SKM-1 treated with dmso at 0.1 percent for 144 hours (cell line): ENCODE measurements around the gene FITM1.
A peak's percentile ranks its signal among the peaks of the same experiment; 100 is the strongest.

Experiments
- DNase-seq: peaks from one replicate; lab custom pipeline; 2025; ENCODE audit not compliant: unreplicated experiment; lab: John Stamatoyannopoulos, UW

The FITM1 gene

DNA sequence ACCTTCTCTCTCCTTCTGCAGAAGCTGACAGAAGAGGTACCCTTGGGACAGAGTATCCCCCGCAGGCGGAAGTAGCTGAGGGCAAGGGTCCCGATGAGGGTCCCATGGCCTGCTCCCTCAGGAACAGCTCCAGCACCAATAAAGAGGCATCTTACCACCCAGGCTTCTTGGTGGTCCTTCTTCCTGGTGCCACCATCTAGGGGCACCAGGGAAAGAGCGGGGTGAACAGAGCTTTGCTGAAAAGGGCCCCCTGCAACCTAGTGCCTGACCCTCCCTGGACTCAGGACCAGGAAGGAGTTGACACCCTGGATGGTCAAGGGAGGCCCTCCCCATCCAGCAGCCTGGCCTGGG lies 30.0 kb downstream of the FITM1 start:
- DNase-seq = no peak

DNA sequence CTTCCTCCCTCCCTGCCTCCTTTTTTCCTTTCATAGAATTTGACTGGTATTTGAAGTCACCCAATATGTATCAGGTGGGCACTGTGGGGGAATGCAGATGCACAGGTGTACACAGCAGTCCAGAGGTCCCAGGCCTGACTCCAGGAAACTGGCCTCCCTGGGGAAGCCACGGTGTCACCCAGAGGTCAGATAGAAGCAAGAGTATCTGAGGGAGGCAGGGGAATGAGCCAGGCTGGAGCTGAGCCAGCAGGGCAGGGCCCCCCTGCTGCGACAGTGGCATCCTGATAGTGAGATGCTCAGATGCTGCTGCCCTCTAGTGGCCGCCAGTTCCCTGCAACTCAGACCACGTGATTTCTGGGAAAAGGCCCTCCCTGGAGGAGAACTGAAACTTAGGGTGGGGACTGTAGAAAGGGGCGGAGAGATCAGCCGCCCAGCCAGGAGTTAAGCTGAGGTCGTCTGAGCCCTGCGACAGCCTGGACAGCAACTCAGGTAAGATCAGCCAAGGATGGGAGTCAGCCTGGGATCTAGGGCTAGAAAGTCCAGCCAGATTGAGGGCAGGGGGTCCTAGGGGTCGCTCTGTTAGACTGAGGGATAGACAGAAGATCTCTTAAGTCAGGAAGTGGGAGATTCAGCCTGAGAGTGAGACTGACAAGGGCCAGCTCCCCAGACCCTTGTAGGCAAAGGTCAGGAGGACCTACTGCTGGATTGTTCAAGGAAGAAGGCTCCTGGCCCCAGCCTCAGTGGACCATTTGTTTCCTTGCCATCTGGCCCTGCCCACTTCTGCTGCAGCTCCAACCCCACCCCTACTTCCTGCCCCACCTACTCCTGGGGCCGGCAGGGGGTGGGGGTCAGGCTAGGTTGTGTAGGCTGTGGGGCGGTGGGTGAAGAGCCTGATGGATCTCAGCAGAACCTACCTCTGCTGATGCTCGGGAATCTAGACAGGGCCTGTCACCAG lies 30.7 kb downstream of the FITM1 start, which contains the start of gene IRF9:
IRF9 (plus strand) TSS at position 416 of the 955 bp plus-strand sequence. CDS start 880 bp downstream, outside the sequence.
- peak; percentile 52 for DNase-seq

DNA sequence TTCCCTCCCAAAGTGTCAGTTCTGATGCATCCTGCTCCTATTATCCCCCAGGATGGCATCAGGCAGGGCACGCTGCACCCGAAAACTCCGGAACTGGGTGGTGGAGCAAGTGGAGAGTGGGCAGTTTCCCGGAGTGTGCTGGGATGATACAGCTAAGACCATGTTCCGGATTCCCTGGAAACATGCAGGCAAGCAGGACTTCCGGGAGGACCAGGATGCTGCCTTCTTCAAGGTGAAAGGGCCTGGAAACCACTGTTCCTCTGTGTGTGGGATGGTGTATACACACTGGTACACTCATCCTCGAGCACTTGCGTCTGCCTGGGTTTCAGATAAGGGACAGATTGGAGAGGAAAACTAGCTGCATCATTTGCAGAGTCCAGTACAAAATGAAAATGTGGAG lies 31.6 kb downstream of the FITM1 start:
- no peak for DNase-seq

DNA sequence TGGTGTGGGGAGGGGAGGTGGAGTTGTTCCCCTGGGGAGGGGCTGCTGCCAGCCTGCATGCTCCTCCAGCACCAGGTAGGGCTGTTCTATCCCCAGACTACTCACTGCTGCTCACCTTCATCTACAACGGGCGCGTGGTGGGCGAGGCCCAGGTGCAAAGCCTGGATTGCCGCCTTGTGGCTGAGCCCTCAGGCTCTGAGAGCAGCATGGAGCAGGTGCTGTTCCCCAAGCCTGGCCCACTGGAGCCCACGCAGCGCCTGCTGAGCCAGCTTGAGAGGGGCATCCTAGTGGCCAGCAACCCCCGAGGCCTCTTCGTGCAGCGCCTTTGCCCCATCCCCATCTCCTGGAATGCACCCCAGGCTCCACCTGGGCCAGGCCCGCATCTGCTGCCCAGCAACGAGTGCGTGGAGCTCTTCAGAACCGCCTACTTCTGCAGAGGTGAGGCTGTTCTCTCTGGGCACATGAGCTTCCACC lies 34.1 kb downstream of the FITM1 start:
- no peak for DNase-seq

DNA sequence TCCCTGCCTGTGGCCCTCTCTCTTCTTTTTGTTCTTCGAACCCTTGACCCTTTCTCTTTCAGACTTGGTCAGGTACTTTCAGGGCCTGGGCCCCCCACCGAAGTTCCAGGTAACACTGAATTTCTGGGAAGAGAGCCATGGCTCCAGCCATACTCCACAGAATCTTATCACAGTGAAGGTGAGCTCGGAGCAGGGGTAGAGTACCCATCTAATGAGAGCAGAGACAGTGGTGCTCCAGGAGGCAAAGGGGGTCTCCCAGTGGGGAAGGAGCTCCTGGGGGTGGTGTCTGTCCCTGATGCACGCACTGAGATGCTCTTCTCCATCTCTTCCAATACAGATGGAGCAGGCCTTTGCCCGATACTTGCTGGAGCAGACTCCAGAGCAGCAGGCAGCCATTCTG lies 35.3 kb downstream of the FITM1 start:
- DNase-seq = no peak

DNA sequence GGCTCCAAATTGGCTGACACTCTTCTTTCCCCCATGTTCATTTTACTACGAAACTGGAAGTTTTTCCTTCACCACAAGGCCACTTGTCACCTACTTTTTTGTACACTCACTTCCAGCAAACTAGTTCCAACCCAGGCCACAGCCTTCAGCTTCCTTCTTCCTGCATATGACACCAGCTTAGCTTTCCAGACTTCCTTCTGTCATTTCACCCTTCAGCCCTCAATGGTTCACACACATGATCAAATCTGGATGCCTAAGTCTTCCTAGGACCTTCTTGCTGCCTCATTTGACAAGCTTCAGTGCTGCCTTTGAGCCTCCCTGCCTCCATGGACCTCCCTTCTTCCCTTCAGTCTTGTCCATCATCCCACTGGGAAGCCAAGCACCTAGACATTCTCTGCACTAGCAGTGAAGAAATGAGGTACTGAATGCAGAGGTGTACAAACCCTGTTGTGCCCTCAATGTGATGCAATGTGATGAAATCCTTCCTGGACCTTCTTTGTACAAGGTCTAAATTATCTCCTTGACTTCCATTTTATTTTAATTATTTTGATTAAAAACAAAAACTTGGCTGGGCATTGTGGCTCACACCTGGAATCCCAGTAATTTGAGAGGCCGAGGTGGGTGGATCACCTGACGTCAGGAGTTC lies 37.1 kb downstream of the FITM1 start:
- DNase-seq = peak; percentile 3

DNA sequence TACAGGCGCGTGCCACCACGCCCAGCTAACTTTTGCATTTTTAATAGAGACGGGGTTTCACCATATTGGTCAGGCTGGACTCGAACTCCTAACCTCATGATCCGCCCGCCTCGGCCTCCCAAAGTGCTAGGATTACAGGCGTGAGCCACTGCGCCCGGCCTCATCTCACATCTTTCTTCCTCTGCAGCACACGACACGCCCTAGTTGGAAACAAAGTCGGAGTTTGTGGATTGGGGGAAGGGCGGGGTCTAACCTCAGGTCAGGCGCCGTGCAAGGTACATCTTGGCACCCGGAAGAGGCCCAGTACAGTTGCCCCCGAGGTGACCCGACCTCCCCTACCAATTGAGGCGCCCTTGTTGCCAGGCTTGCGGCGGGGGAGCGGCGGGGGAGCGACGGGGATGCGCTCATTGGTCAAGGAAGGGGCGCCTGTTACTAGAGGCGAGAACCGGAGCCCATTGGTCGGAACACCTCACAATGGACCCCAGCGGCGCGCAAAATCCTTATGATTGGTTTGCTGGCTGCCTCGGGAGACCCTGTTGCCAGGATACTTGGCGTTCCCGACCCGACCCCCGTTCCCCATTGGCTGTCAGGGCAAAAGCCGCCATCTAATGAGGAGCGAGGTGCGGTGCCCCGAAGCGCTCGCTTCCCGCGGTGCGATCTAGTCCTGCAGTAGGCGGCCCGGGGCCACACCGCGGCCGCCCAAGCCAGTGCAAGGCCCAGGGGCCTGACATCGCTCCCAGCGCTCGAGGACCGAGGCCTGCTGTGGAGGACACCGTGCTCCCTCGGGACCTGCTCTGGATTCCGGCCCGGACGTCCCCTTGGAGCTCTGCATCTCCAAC lies 41.2 kb downstream of the FITM1 start, which contains the start of gene REC8:
REC8 (plus strand) TSS at position 659 of the 839 bp plus-strand sequence. CDS start 473 bp downstream, outside the sequence.
- no peak for DNase-seq

DNA sequence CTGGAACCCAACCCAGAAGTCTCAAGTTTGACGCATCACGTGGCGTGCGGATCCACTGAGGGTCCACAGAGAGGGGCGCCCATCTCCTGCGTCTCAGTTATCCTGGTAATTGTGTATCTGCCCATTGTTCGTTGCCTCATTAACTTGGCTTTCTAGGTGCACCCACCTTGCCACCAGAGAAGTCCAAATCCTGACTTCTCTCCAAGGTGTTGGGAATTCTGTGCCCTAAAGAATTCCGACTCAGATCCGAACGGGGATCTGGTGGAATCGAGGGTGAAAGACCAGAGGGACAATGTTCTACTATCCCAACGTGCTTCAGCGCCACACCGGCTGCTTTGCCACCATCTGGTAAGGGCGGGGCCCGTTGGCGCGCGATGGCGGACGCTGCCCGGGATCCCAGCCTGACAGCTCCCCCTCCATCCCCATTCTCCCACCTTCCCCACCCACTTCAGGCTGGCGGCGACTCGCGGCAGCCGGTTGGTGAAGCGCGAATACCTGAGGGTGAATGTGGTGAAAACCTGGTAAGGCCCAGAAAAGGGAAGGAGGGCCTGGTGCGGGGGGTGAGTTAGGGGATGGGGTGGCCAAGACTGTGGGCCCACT lies 41.9 kb downstream of the FITM1 start:
- DNase-seq = no peak

DNA sequence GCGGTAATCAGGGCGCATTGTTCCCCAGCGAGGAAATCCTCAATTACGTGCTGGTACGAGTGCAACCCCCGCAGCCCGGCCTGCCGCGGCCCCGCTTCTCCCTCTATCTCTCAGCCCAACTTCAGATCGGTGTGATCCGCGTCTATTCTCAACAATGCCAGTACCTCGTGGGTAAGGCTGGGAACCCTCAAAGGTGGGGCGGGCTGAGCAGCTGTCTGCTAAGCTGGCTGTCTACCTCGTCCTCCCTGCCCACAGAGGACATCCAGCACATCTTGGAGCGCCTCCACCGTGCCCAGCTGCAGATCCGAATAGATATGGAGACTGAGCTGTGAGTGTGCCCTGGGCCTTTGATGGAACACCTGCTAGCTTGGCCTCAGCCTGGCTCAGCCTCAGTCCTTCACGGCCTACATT lies 42.4 kb downstream of the FITM1 start:
- DNase-seq = no peak

DNA sequence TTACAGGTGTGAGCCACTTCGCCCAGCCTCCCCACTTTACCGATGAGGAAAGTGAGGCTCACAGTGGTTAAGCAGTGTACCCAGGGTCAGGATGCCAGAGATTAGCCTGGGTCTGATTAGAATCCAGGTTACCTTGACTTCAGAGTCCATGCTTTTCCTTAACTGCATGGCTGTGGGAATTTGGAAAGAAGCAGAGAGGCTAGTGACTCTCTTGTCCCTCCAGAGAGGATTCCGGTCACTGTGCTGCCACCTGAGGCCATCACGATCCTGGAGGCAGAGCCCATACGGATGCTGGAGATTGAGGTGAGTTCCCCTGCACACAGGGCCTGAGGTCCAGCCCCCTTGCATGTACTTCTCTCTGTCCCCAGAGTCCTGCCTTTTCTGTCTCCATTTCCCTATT lies 46.1 kb downstream of the FITM1 start:
- no peak for DNase-seq

DNA sequence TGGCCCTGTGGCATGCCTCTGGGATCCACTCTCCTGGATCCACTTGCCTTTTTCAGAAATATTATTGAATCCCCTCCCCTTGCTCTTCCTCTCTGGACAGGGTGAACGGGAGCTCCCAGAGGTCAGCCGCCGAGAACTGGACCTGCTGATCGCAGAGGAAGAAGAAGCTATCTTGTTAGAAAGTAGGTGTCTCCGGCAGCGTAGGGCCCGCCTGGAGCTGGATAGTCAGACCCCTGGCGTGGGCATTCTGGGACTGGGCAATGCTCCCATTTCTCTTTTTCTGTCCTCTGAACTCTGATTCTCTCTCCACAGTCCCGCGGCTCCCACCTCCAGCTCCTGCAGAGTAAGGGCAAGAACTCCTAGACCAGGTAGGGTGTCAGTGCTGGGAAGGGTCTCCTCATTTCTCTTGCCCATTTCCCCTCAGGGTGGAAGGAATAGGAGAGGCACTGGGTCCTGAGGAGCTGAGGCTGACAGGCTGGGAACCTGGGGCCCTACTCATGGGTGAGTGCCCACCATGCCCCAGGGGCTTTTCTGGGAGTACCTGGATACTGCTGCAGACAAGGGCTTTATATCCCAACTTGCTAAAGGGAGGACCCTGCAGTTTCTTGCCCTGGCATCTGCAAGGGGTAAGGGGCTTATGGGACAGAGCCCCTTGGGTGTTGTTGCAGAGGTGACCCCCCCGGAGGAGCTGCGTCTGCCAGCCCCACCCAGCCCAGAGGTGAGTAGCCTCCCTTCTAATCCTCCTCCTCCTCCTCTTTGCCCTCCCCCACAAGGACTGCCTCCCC lies 46.8 kb downstream of the FITM1 start:
- no peak for DNase-seq

DNA sequence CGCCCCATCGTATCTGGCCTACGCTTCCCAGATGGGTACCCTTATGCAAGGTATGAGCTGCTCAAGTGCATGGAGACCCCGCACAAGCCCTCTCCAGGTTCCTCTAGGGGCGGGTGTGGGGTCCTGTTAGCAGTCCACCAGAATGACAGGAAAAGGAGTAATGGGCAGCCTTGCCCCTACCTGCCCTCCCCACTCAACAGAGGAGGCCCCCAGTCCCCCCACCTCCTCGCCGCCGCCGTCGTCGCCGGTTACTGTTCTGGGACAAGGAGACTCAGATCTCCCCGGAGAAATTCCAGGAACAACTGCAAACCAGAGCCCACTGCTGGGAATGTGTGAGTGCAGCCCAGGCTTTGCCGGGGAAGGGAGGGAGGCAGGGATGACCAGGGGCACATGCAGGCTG lies 47.4 kb downstream of the FITM1 start:
- DNase-seq = no peak

DNA sequence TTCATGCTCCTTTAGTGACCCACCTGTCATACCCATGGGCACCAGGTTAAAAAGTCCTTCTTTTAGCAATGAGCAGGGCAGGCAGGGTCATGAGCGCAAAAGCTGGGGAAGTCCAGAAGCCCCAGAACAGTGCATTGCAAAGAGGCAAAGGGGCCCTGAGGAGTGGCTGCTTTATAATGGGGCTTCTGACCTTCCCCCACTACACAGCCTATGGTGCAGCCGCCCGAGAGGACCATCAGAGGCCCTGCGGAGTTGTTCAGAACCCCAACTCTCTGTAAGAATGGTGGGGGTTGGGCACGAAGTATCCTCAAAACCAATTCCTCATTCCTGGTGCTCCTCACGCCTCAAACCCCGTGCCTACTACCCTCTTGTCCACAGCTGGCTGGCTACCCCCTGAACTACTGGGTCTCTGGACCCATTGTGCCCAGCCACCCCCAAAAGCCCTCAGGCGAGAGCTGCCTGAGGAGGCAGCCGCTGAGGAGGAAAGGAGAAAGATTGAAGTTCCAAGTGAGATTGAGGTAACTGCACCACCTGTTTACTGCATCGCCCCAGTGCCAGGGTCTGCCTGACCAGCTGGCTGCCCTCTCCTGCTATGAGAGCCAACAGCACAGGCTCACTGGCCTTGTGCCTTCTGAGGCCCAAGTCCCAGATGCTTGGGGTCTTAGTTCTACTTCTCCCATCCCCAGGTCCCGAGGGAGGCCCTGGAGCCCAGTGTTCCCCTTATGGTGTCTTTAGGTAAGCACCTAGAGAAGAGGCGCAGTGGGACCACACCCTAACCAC lies 48.1 kb downstream of the FITM1 start:
- no peak for DNase-seq

DNA sequence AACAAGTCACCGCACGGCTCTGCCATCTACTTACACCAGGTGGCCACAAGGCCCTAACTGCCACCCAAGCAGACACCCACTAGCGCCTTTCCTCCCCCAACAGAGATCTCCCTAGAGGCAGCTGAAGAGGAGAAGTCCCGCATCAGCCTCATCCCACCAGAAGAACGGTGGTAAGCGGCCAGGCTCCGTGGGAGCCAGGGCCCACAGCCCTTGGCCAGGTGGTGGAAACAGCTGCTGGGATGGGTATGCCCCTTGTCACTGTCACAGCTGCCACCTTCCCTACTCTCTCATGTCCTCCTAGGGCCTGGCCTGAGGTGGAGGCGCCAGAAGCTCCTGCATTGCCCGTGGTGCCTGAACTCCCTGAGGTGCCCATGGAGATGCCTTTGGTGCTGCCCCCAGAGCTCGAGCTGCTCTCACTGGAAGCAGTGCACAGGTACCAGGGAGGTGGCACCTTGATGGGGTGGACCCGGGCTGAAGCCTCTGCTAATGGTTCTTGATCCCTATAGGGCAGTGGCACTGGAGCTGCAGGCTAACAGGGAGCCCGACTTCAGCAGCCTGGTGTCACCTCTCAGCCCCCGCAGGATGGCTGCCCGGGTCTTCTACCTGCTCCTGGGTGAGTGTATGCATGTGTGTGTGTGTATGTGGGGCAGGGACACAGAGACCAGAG lies 49.0 kb downstream of the FITM1 start:
- DNase-seq = no peak

DNA sequence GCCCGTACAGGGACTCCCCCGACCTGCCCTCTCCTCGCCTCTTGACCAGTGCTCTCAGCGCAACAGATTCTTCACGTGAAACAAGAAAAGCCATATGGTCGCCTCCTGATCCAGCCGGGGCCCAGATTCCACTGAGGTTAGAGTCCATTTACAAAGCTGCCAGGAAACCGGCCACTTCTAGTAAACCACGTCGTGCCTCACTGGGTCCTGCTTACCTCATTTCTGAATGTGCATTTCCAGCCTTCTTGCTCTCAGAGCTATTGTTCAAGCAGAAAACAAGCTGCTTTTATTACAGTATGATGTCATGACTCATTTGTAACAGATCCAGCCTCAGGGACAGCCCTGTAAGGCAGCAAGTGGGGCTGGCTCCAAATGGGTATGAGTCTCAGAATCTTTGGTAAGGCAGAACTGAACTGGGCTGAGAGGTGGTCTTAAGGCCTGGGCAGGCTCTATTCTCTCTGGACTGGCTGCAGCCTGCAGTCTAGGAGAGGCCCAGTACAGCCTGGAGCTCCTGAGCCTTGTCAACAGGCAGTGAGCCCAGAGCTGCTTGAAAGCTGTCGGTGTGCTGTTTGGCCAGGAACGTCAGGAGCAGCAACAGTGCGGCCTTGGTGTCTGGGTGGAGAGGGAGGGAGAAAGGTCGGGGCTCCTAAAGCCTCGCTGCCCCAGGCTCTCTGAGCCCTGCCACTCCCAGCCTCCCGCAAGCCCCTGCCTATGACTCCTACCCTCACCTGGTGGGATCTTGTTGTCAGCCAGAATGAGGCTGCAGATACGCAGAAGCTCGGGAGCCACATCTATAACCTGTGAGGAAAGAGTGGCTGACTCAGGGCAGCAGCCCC lies 49.7 kb downstream of the FITM1 start:
- DNase-seq = no peak

DNA sequence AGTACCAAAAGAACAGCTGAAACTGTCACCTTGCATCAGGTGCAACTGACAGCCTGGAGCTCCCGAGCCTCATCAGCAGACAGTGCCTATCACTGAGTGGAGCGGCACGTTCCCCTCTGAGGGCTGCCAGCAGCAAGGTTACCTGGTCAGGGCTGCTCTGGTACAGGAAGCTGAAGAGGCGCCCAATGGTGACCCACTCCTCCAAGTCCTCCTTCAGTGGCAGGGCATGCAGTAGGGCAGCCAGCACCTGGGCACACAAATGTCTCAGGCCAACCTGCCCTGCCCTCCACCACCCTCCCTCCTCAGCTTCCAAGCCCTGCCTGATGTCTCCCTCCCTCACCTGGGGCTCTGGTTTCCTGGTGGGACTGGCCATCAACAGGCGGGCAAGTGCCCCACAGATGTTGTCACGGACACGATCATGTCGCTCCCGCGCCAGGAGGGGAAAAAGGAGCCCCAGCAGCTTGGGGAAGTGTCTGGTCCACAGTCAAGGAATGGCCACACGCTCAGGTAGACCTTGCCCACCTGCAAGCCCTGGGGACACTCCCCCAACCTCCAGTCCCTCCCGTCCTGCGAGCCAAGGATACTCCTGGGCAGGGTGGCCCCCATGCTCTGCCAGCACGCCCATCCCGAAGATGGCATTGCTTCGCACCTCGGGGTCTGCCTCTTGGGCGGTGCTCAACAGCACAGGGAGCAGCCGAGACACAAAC lies 51.1 kb downstream of the FITM1 start:
- DNase-seq = no peak
